SJCRH30 (cell line): Measurements from ENCODE around the gene ATP6V1B1. TPM values are rescaled to one million over a fixed set of nuclear protein-coding genes. Genes with fewer than 3 reads are reported as not detected.
A peak's percentile ranks its signal among the peaks of the same experiment; 100 is the strongest.
"Not testable (repeated sequence)": the region's sequence is repeated elsewhere in the genome, so short reads cannot be mapped to it uniquely, and the experiment has no call there.

Experiments
- DNase-seq, 2 experiments: peaks; one replicate each; pipeline ENCODE4 v3.0.0-alpha.2; 2015 to 2020
- H3K27ac ChIP-seq: fragments of 250-450 bp; sonication (Bioruptor Pico); 2 replicates; pipeline ENCODE4 v1.5.1; 2020; ENCODE audit warnings: mild to moderate bottlenecking, moderate library complexity
- H3K27me3 ChIP-seq: fragments of 250-450 bp; sonication (Bioruptor Pico); 2 replicates; pipeline ENCODE4 v1.5.1; 2020; ENCODE audit warnings: mild to moderate bottlenecking, moderate library complexity
- H3K36me3 ChIP-seq: fragments of 250-450 bp; sonication (Bioruptor Pico); 2 replicates; pipeline ENCODE4 v1.5.1; 2020; ENCODE audit warnings: mild to moderate bottlenecking, moderate library complexity
- H3K4me1 ChIP-seq: fragments of 250-450 bp; sonication (Bioruptor Pico); 2 replicates; pipeline ENCODE4 v1.5.1; 2020; ENCODE audit warnings: mild to moderate bottlenecking, moderate library complexity
- H3K4me3 ChIP-seq: fragments of 250-450 bp; sonication (Bioruptor Pico); 2 replicates; pipeline ENCODE4 v1.5.1; 2020; ENCODE audit warnings: mild to moderate bottlenecking, moderate library complexity
- H3K9me3 ChIP-seq: fragments of 250-450 bp; sonication (Bioruptor Pico); replicated peaks from 2 replicates; pipeline ENCODE4 v1.5.1; 2020; ENCODE audit warnings: mild to moderate bottlenecking, moderate library complexity
- total RNA-seq: library from RNA; depleted of rRNA; stranded (reverse); fragments of >200 nt; shearing (Covaris generic); gene quantifications from 2 replicates; pipeline ENCODE4 v1.2.3, GENCODE V29; 2014

Gene ATP6V1B1
- total RNA-seq, 1 experiment from 2014 or later: 1.6 TPM

DNA sequence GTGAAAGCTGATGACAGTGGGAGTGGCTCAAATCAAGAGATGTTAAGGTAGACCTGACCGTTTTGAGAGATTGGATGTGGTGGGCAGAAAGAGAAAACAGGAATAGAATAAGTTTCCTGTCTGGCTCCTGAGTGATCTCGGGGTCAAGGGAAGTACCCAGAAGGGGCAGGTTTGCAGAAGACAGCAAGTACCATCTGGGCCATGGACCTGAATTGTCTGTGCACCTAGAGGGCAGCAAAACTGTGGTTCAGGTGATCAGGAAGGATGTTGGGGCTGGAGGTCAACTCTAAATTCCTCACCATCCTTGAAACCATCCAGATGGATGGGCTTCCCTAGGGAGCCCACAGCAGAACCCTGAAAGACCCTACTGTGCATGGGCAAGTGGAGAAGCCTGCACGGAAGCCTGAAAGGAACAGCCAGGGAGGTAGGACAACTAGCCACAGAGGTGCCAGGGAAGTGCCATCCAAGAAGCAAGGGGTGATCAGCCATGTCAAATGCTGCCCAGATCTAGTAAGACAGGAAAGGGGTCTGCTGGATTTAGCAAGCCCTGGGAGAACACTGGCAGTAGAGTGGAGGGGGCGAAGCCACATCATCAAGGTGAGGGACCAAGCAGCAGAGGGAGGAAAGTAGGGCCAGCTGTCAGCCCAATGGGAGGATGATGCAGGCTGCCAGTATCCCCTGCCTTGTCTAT lies 50.9 kb downstream of the ATP6V1B1 start:
- Histone ChIP-seq H3K4me3 (no peak overlapping the region), H3K27me3 (no peaks in the 10 kb centered on the region), H3K4me1 (no peaks in the 10 kb centered on the region), H3K9me3 (no peaks in the 10 kb centered on the region), H3K36me3 (peaks cover 36% of the 10 kb centered on the region), H3K27ac (no peak overlapping the region)
- DNase-seq: no peak

DNA sequence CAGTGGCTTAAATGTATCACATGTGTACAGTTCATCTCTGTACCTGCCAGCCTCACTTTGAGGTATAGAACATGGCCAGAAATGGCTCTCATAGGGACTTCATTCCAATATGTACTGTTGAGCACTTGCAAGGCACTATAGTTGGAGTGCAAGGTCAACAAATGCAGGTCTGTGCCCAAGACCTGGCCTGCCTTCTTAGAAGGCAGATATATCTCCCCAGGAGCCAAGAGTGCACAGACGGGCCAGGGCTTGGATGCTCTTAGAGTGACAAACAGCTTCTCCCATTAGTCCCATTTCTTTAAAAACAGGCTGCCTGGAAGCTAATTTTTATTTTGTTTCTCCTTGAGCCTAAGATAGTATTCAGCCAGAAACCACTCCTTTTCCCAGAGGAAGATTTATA lies 51.7 kb downstream of the ATP6V1B1 start:
- H3K27ac ChIP-seq: no peak overlapping the region
- H3K36me3 ChIP-seq: peaks cover 36% of the 10 kb centered on the region
- no peaks in the 10 kb centered on the region for H3K27me3 ChIP-seq
- no peak for DNase-seq
- H3K4me3 ChIP-seq: no peak overlapping the region
- no peaks in the 10 kb centered on the region for H3K4me1 ChIP-seq
- H3K9me3 ChIP-seq: no peaks in the 10 kb centered on the region

DNA sequence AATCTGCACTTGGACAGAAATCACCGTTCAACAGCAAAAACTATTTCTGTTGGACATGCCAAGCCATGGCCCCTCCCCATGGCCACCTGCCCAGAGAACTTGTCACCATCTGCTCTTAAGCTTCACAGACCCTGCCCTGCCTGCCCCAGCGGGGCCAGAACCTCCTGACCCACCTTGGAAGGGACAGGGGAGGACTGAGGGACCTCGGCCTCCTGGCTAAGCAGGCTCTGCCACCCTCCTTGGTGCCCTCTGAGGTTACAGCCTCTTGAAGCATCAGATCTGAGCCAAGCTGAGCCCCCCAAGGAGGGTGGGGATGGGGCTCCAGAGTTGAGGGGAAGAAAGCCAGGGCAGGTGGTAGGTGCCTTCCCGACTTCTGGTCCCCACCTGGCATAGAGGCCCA lies 52.5 kb downstream of the ATP6V1B1 start:
- Histone ChIP-seq H3K36me3 (peaks cover 36% of the 10 kb centered on the region), H3K4me3 (no peak overlapping the region), H3K9me3 (no peaks in the 10 kb centered on the region), H3K27me3 (no peaks in the 10 kb centered on the region), H3K27ac (no peak overlapping the region), H3K4me1 (no peaks in the 10 kb centered on the region)
- DNase-seq: no peak

DNA sequence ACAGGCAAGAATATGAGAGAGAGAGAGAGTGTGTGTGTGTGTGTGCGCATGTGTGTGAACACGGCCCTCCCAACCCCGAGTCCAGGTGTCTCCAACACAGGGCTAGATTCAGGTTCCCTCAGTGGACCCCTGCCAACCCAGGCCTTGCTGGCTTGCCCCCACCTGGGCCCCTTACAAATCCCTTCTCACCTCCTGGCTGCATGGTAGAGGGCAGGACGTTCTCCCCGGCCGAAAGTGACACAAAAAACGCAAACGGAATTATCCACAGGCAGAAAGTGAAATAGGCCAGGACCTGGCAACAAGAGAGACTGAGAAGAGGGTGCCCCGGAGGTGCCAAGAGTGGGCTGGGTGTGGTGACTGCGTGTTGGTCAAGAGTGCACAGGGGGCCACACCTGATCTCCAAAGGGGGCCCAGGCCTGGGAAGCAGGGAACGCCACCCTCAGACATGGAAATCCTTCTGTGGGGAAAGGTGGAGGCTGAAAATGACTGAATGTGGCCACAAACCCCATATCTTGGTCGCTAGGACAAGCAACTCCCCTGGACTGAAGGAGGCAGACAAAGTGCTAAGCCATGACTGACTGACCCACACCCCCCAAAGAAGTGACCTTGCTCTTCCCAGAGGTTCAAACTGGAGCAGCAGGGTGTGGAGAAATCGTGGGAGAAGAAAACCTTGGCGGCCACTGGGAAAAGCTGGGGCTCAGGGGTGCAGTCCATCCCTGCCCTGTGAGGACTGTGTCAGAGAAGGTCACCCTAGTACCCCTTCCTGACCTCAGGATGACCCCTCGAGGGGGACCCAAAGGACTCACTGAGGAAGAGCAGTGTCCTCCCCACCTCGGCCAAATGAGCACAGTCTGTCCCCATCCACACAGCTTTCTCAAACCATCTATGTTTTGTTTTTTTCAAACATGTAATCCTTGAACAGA lies 53.3 kb downstream of the ATP6V1B1 start:
- no peak for DNase-seq
- peaks cover 36% of the 10 kb centered on the region for H3K36me3 ChIP-seq
- H3K27ac ChIP-seq: no peak overlapping the region
- H3K4me3 ChIP-seq: no peak overlapping the region
- H3K27me3 ChIP-seq: no peaks in the 10 kb centered on the region
- peaks cover 7% of the 10 kb centered on the region; the same call in 1 of the 2 replicates for H3K4me1 ChIP-seq
- H3K9me3 ChIP-seq: no peaks in the 10 kb centered on the region

DNA sequence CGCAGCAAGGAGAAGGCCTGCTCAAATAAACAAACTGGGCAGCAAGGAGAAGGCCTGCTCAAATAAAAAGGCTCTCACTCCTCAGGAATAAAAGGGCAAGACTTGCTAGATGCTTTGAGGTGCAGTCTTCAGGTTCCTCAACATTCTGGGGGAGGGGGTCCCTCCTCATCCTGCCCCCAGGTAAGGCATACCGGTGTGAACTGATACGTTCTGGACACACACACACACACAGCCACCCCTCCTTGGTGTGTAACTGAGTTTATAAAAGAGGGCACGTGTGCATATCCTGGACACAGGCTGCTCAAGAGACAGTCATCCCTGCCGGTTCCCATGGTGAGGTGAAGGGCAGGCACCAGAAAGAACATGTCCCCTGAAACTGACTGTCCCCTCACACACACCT lies 54.5 kb downstream of the ATP6V1B1 start:
- Histone ChIP-seq H3K4me1 (peaks cover 7% of the 10 kb centered on the region; the same call in 1 of the 2 replicates), H3K4me3 (no peak overlapping the region), H3K27ac (no peak overlapping the region), H3K9me3 (no peaks in the 10 kb centered on the region), H3K36me3 (peaks cover 36% of the 10 kb centered on the region), H3K27me3 (no peaks in the 10 kb centered on the region)
- DNase-seq: no peak

DNA sequence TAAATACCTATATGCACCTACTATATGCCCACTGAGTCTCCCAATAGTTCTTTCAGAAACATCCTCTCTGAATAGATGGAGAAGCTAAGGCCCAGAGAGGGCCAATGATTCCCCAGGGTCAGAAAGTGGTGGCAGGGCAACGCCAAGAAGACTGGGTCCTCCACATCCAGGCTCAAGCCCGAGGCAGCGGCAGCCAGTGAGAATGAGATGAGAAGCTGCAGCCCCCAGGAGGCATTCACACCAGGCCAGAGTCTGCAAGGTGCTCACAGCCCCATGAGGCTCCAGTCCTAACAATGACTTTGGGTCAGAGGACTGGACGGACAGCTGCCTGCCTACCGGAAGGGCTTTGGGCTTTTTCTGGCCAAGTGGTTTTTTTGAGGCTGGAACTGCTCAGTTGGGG lies 55.4 kb downstream of the ATP6V1B1 start:
- no peaks in the 10 kb centered on the region for H3K9me3 ChIP-seq
- H3K4me1 ChIP-seq: peaks cover 7% of the 10 kb centered on the region; the same call in 1 of the 2 replicates
- no peaks in the 10 kb centered on the region for H3K27me3 ChIP-seq
- H3K36me3 ChIP-seq: peaks cover 33% of the 10 kb centered on the region
- no peak for DNase-seq
- no peak overlapping the region for H3K4me3 ChIP-seq
- no peak overlapping the region for H3K27ac ChIP-seq

DNA sequence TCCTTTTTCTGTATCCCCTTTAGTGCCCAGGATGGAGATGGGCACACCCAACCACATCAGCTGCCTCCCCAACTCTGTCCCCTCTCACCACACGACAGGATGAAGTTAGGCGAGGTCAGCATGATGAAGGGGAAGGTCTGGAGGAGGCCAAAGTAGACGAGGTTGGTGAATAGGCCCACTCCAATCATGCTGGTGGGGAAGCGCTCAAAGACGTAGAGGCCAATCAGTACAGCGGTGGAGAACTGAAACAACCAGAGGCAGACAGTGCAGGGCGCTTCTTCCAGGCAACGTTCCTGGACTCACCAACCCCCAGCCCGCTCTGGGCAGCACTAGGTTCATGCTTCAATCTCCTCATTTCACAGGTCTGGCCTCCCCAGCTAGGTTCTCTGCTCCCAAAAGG lies 56.0 kb downstream of the ATP6V1B1 start:
- peaks cover 29% of the 10 kb centered on the region for H3K36me3 ChIP-seq
- H3K27ac ChIP-seq: no peak overlapping the region
- no peaks in the 10 kb centered on the region for H3K27me3 ChIP-seq
- no peak overlapping the region for H3K4me3 ChIP-seq
- DNase-seq: no peak
- no peaks in the 10 kb centered on the region for H3K9me3 ChIP-seq
- peaks cover 7% of the 10 kb centered on the region; the same call in 1 of the 2 replicates for H3K4me1 ChIP-seq

DNA sequence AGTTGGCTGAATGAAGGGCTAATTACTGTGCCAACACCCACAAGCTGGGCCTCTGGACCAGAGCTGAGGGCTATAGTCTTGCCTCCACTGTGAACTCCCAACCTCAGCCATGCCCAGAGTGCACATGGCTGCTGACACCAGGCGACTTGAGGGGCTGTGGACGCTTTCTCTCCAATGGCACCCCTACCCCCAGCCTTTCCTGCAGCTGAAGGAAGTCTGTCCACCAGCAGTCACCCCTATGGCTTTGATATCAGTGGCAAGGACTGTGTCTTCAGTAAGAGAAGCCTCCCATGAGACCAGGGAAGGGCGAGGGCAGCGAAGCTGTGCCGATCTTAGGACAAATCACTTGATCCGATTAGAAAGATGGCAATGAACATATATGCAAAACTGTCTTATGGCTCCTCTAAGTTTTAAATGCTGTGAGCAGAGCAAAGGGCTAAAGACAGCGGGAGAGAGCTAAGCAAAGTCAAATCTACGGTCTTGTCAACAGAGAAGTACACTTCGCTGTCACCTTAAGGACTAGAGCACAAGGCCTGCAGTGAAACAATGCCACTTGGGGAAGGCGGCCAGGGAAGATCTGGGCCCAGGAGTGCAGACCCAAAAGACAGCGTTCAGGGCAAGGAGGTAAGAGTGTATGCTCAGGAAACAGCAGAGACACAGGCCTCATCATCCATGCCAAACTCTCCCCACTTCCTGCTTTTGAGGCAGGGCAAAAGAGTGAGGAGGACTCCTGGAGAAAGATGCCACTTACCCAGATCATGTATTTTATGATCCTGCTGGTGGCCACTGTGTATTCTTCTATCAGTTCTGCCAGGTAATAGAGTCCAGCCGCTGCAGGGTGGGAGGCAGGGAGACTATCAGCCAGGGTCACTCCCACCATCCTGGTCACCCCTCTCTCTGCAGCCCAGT lies 57.5 kb downstream of the ATP6V1B1 start:
- no peak overlapping the region for H3K27ac ChIP-seq
- H3K4me3 ChIP-seq: peak overlapping the region; percentile 89; the same call in 1 of the 2 replicates
- no peak for DNase-seq
- H3K9me3 ChIP-seq: no peaks in the 10 kb centered on the region
- H3K4me1 ChIP-seq: peaks cover 7% of the 10 kb centered on the region; the same call in 1 of the 2 replicates
- no peaks in the 10 kb centered on the region for H3K27me3 ChIP-seq
- H3K36me3 ChIP-seq: peaks cover 17% of the 10 kb centered on the region

DNA sequence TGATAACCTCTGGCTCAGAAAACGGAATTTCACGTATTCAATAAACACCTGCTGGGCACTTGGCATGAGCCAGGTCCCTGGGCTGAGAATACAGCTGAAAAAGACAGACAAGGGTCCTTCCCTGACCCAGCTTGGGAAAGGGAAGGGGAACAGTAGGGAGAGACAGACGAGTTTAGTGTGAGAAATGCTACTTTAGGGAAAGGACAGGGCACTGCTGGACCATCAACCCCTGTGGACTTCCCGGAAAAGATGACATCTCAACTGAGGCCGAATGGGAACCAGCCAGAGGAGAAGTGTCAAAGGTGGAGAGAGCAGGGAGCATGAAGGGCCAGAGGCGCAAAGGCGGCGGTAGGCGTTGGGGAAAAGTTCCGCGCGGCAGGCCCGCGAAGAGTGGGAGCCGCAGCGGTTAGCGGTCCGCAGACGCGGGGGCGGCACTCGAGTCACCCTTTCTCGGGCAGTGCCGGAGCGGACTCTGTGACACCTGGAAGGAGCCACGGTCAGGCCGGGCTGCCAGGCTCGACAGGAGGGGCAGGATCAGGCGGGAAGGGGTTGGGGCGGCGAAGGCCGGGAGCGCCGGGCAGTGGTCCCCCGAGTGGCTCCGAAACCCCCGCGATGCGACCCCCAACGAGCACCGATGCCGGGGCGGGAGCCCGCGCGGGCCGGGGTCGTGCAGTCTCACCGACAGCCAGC lies 58.5 kb downstream of the ATP6V1B1 start:
- H3K27ac ChIP-seq: peak overlapping the region; percentile 22; the same call in 1 of the 2 replicates
- peak in 1 of 2 experiments; percentile 33 for DNase-seq
- H3K36me3 ChIP-seq: peaks cover 12% of the 10 kb centered on the region
- no peaks in the 10 kb centered on the region for H3K27me3 ChIP-seq
- H3K4me3 ChIP-seq: peak overlapping the region; percentile 89
- no peaks in the 10 kb centered on the region for H3K9me3 ChIP-seq
- H3K4me1 ChIP-seq: peaks cover 7% of the 10 kb centered on the region; the same call in 1 of the 2 replicates

DNA sequence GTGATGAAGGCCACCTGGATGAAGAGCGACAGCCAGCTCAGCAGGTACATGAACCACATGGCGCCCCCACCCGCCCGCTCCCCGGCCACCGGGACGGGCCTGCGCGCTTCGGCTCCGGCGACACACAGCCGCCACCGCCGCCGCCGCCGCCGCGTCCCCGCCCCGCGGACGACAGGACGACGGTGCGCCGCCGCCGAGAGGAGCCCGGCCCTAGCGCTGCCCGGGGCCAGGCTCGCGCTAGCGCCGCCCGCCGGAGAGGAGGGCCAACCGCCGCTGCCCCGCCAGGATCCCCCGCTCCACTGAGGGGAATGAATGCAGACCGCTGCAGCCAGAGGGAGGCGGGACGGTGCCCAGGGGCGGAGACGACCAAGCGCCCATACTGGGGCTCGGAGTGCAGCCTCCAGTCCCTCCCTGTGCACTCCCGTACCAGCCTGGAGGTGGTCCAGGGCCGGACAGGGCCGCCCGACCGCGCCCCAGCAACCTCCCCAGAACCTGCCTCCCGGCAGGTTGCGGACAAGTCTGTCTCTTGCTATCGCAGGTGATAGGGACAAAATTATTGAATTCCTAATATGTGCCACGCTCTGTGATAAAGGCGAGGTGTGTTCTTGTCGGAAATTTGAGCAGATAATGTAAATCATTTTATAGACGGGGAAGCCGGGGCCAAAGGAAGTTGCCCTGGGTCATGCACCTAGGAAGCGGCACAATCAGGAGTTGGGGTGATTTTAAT lies 59.2 kb downstream of the ATP6V1B1 start, which contains the start of gene TEX261:
Gene TEX261 (minus strand): TSS at position 175 of the 727 bp plus-strand sequence. CDS start 116 bp downstream, at position 59.
- H3K9me3 ChIP-seq: no peaks in the 10 kb centered on the region
- peaks cover 4% of the 10 kb centered on the region; the same call in 1 of the 2 replicates for H3K36me3 ChIP-seq
- no peaks in the 10 kb centered on the region for H3K27me3 ChIP-seq
- peak within 1 kb of the TSS; percentile 22; the same call in 1 of the 2 replicates for H3K27ac ChIP-seq
- DNase-seq: peak; percentile 94 to 95
- H3K4me1 ChIP-seq: peaks cover 7% of the 10 kb centered on the region; the same call in 1 of the 2 replicates
- H3K4me3 ChIP-seq: peak within 1 kb of the TSS; percentile 89

DNA sequence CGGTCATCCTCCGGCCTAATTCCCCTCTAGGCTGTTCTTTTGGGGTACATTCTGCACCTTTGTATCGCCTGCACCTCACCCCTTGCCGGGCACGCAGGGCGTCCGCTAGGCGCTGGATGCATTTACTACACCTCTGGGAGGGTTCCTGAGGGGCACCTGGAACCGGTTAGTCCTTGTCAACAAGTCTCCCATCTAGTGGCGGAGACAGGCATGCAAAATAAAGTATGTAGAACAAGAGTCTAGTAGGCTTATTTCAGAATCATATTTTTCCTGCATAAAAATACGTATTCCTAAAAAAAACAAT lies 59.7 kb downstream of the ATP6V1B1 start:
- H3K4me3 ChIP-seq: peak overlapping the region; percentile 89
- H3K9me3 ChIP-seq: no peaks in the 10 kb centered on the region
- peak in 1 of 2 experiments; percentile 38 for DNase-seq
- H3K4me1 ChIP-seq: peaks cover 7% of the 10 kb centered on the region; the same call in 1 of the 2 replicates
- no peaks in the 10 kb centered on the region for H3K27me3 ChIP-seq
- peaks cover 3% of the 10 kb centered on the region; the same call in 1 of the 2 replicates for H3K36me3 ChIP-seq
- no peak overlapping the region for H3K27ac ChIP-seq

DNA sequence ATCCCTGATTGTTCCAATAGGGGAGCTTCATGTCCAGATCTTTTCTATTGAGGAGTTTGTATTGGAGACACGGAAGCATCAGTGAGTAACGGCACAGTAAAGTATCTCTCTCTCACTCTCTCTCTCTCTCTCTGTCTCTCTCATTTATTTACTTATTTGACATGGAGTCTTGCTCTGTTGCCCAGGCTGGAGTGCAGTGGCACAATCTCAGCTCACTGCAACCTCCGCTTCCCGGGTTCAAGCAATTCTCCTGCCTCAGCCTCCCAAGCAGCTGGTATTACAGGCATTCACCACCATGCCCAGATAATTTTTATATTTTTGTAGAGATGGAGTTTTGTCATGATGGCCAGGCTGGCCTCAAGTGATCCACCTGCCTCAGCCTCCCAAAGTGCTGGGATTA lies 63.2 kb downstream of the ATP6V1B1 start:
- H3K9me3 ChIP-seq, H3K27ac ChIP-seq, H3K4me1 ChIP-seq, H3K36me3 ChIP-seq, H3K4me3 ChIP-seq, DNase-seq, H3K27me3 ChIP-seq: not testable (repeated sequence)

DNA sequence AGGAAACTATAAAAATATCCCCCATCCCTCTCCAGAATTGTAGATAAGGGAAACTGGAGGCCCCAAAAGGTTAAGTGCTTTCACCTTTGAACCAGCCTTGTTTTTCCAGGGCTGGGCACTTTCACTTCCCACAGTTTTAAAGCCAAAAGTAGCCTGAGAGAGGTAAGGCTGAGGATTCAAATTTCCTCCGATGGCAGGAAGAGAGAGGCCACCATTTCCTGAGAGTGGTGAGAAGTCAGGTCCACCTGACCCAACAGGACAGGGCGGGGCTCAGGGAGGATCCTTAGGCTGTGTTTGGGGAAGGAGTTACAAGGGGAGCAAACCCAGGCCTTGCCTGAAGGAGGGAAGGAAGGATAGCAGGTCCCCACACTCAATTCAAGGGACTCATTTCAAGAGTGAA lies 63.7 kb downstream of the ATP6V1B1 start:
- Histone ChIP-seq H3K4me1 (no peaks in the 10 kb centered on the region), H3K27me3 (no peaks in the 10 kb centered on the region), H3K36me3 (no peaks in the 10 kb centered on the region), H3K9me3 (no peaks in the 10 kb centered on the region), H3K27ac (no peak overlapping the region), H3K4me3 (no peak overlapping the region)
- no peak for DNase-seq
